Stimulated activated CD8-positive, alpha-beta memory T cell treated with anti-CD3 and anti-CD28 coated beads, Interleukin-7, amount 100 ng/mL, for 1 hour (primary cell): Measurements from ENCODE around the gene RCSD1.

ENCODE experiments used
- DNase-seq, 2 donors: peaks; one replicate each; pipeline ENCODE4 v3.0.0-alpha.2; 2020; ENCODE audit warnings: low read depth in 2 of 2

RCSD1 gene

DNA sequence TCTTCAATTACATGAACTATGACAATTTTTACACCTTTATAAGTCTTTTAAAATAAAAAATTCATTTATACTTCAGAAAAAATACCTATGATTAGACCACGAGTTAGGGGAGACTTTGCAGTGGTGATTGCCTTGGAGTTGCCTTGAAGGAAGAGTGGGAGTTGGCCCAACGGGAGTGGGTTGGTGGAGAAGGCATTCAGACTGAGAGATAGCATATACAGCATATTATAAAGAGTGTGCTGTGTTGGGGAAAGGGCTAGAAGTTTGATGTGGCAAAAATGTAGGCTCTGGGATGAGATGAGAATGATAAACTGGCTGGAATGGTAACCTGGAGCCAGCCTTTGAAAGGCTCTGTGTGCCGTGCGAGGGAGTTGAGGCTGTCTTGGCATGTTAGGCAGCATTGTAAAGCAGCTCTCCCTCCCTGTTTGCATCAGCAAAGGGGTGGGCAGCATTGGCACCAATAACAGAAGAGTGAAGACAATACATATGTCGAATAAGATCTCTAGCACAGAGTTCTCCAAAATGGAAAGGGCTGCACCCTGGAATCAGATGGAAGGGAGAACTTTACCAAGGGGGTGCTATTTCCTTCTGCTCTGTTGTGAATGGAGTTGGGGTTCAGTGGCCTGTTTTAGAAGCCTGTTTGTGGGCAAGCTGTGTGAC, 116.1 kb downstream of the RCSD1 start:
- DNase-seq: no peak

GRCh38 chr1:167746988-167747655, 117.1 kb downstream of the RCSD1 start:
- DNase-seq: no peak

GRCh38 chr1:167747988-167748387, 118.0 kb downstream of the RCSD1 start:
- DNase-seq: no peak

DNA sequence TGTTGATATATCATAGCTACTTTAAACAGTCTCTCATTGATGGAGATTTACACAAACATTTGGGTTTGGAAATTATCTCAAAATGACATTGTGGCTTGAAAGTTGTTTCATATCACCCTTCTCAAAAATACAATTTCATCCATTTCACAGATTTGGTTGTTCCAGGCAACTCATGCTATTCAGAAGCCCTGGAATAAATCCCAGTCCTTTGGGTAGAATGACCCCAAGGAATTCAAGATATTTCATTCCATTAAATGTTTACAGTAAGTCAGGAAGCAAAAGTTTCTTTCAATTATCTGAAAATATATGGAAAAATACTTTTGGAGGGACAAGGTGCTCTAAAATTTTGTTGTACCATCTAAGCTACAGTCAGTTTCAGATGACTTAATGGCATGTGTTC, 118.9 kb downstream of the RCSD1 start:
- DNase-seq: no peak

GRCh38 chr1:167749741-167750140, 119.7 kb downstream of the RCSD1 start:
- DNase-seq: no peak

DNA sequence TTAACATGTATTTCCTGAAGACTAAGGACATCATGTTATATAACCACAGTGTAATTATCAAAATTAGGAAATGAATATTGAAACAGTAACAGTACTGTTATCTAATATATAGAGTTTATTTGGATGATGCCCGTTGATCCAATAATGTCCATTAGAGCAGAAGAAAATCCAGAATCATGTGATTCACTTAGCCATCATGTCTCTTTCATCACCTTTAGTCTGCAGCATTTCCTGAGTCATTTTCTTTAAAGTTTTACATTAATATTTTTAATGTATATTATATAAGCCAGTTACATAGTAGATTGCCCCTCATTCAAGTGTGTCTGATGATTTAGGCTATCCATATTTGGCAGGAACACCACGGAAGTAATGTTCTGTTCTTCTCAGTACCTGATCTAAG, 120.6 kb downstream of the RCSD1 start:
- no peak for DNase-seq

DNA sequence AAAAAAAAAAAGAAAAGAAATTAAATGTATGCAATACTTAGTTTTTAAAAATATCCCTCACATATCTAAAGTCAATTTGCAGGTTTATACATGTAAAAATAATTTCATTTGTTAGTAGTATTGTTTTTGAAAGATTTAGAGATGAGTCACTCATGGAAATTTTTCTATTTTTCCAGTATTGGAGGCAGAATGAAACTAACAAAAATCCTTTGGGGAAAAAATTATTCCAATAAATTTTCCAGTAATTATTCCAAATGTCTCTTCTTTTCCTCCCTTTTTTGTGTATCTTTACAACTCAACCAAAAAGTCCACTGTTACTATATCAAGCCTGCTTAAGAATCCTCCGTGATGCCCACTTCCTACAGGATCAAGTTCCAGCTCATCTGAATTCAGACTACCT, 121.6 kb downstream of the RCSD1 start:
- DNase-seq: no peak

- DNase-seq: no peak
These were observed 122.4 kb downstream of the RCSD1 start for GRCh38 chr1:167752219-167752985.

DNA sequence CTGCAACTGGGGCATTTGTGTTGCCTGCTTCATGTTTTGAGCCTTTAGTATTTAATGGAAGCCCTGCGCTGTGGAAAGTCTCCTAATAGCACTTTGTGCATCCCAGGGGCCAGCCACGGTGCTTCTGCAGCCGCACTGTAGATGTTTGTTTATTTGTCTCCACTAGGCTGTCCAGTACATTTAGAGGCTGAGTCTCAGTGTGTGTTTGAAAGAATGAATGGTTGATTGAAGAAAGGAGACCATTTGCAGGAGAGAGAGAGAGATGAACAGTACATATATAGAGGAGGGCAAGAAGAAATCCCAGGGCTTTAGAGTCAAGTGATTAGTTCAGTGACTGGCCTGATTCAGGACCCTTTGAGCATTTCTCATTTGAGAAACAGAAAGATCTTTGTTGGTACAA, 125.6 kb downstream of the RCSD1 start:
- no peak for DNase-seq
